ENCODE data around the gene CFAP53. TPM values are rescaled to one million over a fixed set of nuclear protein-coding genes. Genes with fewer than 3 reads are reported as not detected.

Gene CFAP53
- total and polyA plus RNA-seq, 2 donors (not counting 3 experiments of a cell fraction or from before 2014, with no cell fraction given), result 0.12 to 0.18 TPM

DNA sequence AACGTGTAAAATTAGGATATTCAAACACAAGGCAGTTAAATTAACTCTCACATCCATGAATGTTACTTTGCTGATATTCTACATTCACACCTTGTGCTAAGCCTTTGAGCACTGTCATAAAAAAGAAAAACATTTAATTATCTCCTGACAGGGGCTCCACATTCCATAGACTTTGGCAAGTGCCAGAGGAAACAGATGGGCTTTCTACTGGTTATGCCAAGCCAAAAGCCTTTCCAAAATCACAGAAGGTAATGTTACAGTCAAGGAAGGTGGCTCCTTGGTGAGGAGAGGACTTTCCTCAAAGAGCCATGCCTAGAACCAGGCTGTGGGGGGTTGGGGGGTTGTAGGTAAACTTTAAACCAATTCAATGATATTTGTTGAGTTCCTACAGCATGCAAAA lies 83.8 kb downstream of the CFAP53 start:
- no peak for FAIRE-seq
- H3K4me3 ChIP-seq (replicated peaks in 1 of 3; ENCODE audit: insufficient read depth in 1 of 3, low read depth in 1 of 3, low read length in 3 of 3), result no peak overlapping the region

DNA sequence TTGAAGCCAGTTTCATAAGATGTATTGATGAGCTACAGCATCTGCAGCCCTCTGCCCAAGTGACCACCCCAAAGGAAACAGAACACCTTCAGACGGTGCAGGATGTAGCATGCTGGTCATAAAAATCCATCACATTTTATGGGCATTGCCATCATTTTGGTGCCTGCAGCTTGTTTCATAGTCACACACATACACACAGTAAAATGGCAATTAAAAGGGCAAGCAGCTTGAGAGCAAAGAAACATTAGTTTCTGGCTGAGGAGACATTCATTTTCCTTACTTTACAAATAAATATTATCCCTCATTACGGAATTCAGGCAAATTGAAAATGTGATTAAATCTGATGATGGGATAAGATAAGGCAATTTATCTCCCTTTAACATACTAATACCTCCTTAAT lies 84.7 kb downstream of the CFAP53 start:
- Histone ChIP-seq H2AFZ (ENCODE audit: low read depth, low read length) (no peak overlapping the region), H3K79me2 (ENCODE audit: control insufficient read depth, insufficient read depth, low read length) (no peaks in the 10 kb centered on the region), H3K4me1 (ENCODE audit: control insufficient read depth, extremely low read depth, insufficient read depth, low read length) (no peaks in the 10 kb centered on the region), H3K4me3 (replicated peaks in 1 of 3; ENCODE audit: insufficient read depth in 1 of 3, low read depth in 1 of 3, low read length in 3 of 3) (no peak overlapping the region), H4K20me1 (replicated peaks; ENCODE audit: control insufficient read depth, extremely low read depth, insufficient read depth, low read length) (no peaks in the 10 kb centered on the region), H3K9ac (replicated peaks; ENCODE audit: extremely low read depth, insufficient read depth, low read length) (no peak overlapping the region), H3K4me2 (ENCODE audit: insufficient read depth, low read length) (no peak overlapping the region), H3K27me3 (ENCODE audit: control insufficient read depth in 2 of 2, insufficient read depth in 2 of 2, low read length in 2 of 2) (peaks cover 0 to 6% of the 10 kb centered on the region in 2 experiments), H3K27ac (ENCODE audit: insufficient read depth, low read depth, low read length) (no peak overlapping the region), H3K9me1 (replicated peaks; ENCODE audit: control insufficient read depth, extremely low read depth, insufficient read depth, low read length) (no peaks in the 10 kb centered on the region), H3K36me3 (ENCODE audit: control insufficient read depth in 2 of 2, extremely low read depth in 1 of 2, insufficient read depth in 2 of 2, low read length in 2 of 2) (no peaks in the 10 kb centered on the region), H3K9me3 (replicated peaks; ENCODE audit: control insufficient read depth, insufficient read depth, low read length) (no peaks in the 10 kb centered on the region)
- intact Hi-C loops (cut with micrococcal nuclease), result no loop called here
- TF ChIP-seq POLR2A (IDR thresholded peaks at IDR 0.05; ENCODE audit: low read depth, low read length) (no peak), FOS (IDR thresholded peaks at IDR 0.05; ENCODE audit: borderline replicate concordance, insufficient read depth, low read length) (no peak), EZH2 (IDR thresholded peaks at IDR 0.05; ENCODE audit: borderline replicate concordance, low read depth, low read length, severe bottlenecking) (no peak), JUN (IDR thresholded peaks at IDR 0.05; ENCODE audit: borderline replicate concordance, insufficient read depth, insufficient read length, low read depth) (no peak), MYC (IDR thresholded peaks at IDR 0.05; ENCODE audit: low read depth, low read length) (no peak), GATA2 (IDR thresholded peaks at IDR 0.05; ENCODE audit: insufficient read depth, insufficient read length, low read depth, low read length) (no peak), POLR2AphosphoS5 (IDR thresholded peaks at IDR 0.05; ENCODE audit: insufficient read depth, low read depth, low read length) (no peak)
- TF ChIP-seq, protein P1, sequence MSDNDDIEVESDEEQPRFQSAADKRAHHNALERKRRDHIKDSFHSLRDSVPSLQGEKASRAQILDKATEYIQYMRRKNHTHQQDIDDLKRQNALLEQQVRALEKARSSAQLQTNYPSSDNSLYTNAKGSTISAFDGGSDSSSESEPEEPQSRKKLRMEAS (IDR thresholded peaks at IDR 0.05; ENCODE audit: insufficient read depth, insufficient read length), result no peak
- TF ChIP-seq, protein P2, sequence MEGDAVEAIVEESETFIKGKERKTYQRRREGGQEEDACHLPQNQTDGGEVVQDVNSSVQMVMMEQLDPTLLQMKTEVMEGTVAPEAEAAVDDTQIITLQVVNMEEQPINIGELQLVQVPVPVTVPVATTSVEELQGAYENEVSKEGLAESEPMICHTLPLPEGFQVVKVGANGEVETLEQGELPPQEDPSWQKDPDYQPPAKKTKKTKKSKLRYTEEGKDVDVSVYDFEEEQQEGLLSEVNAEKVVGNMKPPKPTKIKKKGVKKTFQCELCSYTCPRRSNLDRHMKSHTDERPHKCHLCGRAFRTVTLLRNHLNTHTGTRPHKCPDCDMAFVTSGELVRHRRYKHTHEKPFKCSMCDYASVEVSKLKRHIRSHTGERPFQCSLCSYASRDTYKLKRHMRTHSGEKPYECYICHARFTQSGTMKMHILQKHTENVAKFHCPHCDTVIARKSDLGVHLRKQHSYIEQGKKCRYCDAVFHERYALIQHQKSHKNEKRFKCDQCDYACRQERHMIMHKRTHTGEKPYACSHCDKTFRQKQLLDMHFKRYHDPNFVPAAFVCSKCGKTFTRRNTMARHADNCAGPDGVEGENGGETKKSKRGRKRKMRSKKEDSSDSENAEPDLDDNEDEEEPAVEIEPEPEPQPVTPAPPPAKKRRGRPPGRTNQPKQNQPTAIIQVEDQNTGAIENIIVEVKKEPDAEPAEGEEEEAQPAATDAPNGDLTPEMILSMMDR (IDR thresholded peaks at IDR 0.05; ENCODE audit: extremely low read depth in 1 of 2, insufficient read depth in 1 of 2, low read depth in 1 of 2, low read length in 2 of 2), result no peak
- DNase-seq (ENCODE audit: low read depth, low spot score) (no peak), FAIRE-seq (no peak)
- dilution Hi-C loops (cut with MboI; ENCODE audit: extremely low pct_ligation_motif_present, low sequenced_read_pairs), result no loop called here
- POLR2A ChIA-PET, result no interaction called here
- BruUV-seq (replicated peaks), result no TSS peak
- CTCF ChIA-PET, result no interaction called here

More for the DNA sequence above, 83.8 kb downstream of the CFAP53 start:
- TF ChIP-seq POLR2AphosphoS5 (IDR thresholded peaks at IDR 0.05; ENCODE audit: insufficient read depth, low read depth, low read length) (no peak), FOS (IDR thresholded peaks at IDR 0.05; ENCODE audit: borderline replicate concordance, insufficient read depth, low read length) (no peak), MYC (IDR thresholded peaks at IDR 0.05; ENCODE audit: low read depth, low read length) (no peak), POLR2A (IDR thresholded peaks at IDR 0.05; ENCODE audit: low read depth, low read length) (no peak)
- TF ChIP-seq, protein P2 (IDR thresholded peaks at IDR 0.05; ENCODE audit: extremely low read depth in 1 of 2, insufficient read depth in 1 of 2, low read depth in 1 of 2, low read length in 2 of 2), result no peak
- Histone ChIP-seq H3K4me1 (ENCODE audit: control insufficient read depth, extremely low read depth, insufficient read depth, low read length) (no peaks in the 10 kb centered on the region), H3K9me3 (replicated peaks; ENCODE audit: control insufficient read depth, insufficient read depth, low read length) (no peaks in the 10 kb centered on the region), H3K9me1 (replicated peaks; ENCODE audit: control insufficient read depth, extremely low read depth, insufficient read depth, low read length) (no peaks in the 10 kb centered on the region), H2AFZ (ENCODE audit: low read depth, low read length) (no peak overlapping the region), H3K27me3 (ENCODE audit: control insufficient read depth in 2 of 2, insufficient read depth in 2 of 2, low read length in 2 of 2) (peaks cover 0 to 4% of the 10 kb centered on the region in 2 experiments), H3K36me3 (ENCODE audit: control insufficient read depth in 2 of 2, extremely low read depth in 1 of 2, insufficient read depth in 2 of 2, low read length in 2 of 2) (no peaks in the 10 kb centered on the region), H3K79me2 (ENCODE audit: control insufficient read depth, insufficient read depth, low read length) (no peaks in the 10 kb centered on the region), H4K20me1 (replicated peaks; ENCODE audit: control insufficient read depth, extremely low read depth, insufficient read depth, low read length) (no peaks in the 10 kb centered on the region), H3K27ac (ENCODE audit: insufficient read depth, low read depth, low read length) (no peak overlapping the region), H3K9ac (replicated peaks; ENCODE audit: extremely low read depth, insufficient read depth, low read length) (no peak overlapping the region), H3K4me2 (ENCODE audit: insufficient read depth, low read length) (no peak overlapping the region)
- ChIA-PET CTCF (no interaction called here), POLR2A (no interaction called here)
- dilution Hi-C loops (cut with MboI; ENCODE audit: extremely low pct_ligation_motif_present, low sequenced_read_pairs), result no loop called here
- no peak for DNase-seq (ENCODE audit: low read depth, low spot score)
- BruUV-seq (replicated peaks), result no TSS peak
- intact Hi-C loops (cut with micrococcal nuclease), result no loop called here
